Glomerular visceral epithelial cell (primary cell): ENCODE data around the gene RGP1.

Experiments used
- DNase-seq: peaks from one replicate; pipeline ENCODE4 v3.0.0-alpha.2; 2016; ENCODE audit errors: extremely low spot score

Gene RGP1

GRCh38 chr9:35771943-35772342, 22.9 kb downstream of the RGP1 start:
- DNase-seq, result peak; percentile 24

GRCh38 chr9:35774907-35775635, 26.0 kb downstream of the RGP1 start:
- DNase-seq, result no peak

GRCh38 chr9:35776018-35776417, 26.9 kb downstream of the RGP1 start:
- DNase-seq, result no peak

GRCh38 chr9:35778496-35778895, 29.4 kb downstream of the RGP1 start:
- no peak for DNase-seq

- DNase-seq, result no peak
These were observed 32.0 kb downstream of the RGP1 start for GRCh38 chr9:35781066-35781465.

GRCh38 chr9:35783418-35783817, 34.3 kb downstream of the RGP1 start:
- no peak for DNase-seq

- DNase-seq, result no peak
These were observed 40.5 kb downstream of the RGP1 start for GRCh38 chr9:35789541-35789940.

GRCh38 chr9:35790025-35790384, 40.9 kb downstream of the RGP1 start:
- DNase-seq, result no peak

- DNase-seq, result peak; percentile 83
These were observed 41.6 kb downstream of the RGP1 start for GRCh38 chr9:35790385-35791296.

- peak; percentile 40 for DNase-seq
These were observed 42.3 kb downstream of the RGP1 start, which contains the start of gene NPR2 for GRCh38 chr9:35791297-35791921. TSS of gene NPR2 (plus strand) at chr9:35791591. CDS start at chr9:35792409, 818 bp downstream.

GRCh38 chr9:35792024-35792813, 43.1 kb downstream of the RGP1 start:
- DNase-seq, result no peak

- DNase-seq, result no peak
These were observed 43.7 kb downstream of the RGP1 start for GRCh38 chr9:35792826-35793225.

- DNase-seq, result no peak
These were observed 44.4 kb downstream of the RGP1 start for GRCh38 chr9:35793461-35793860.

GRCh38 chr9:35795695-35796094, 46.6 kb downstream of the RGP1 start:
- no peak for DNase-seq

GRCh38 chr9:35797311-35798109, 48.4 kb downstream of the RGP1 start:
- no peak for DNase-seq

- peak; percentile 71 for DNase-seq
These were observed 49.7 kb downstream of the RGP1 start for GRCh38 chr9:35798658-35799374.

GRCh38 chr9:35800530-35800929, 51.4 kb downstream of the RGP1 start:
- DNase-seq, result no peak

- DNase-seq, result no peak
These were observed 52.4 kb downstream of the RGP1 start for GRCh38 chr9:35801328-35802128.

GRCh38 chr9:35806101-35806500, 57.0 kb downstream of the RGP1 start:
- DNase-seq, result no peak
